ENCODE results near the gene ESRRA. TPM values are rescaled to one million over a fixed set of nuclear protein-coding genes. Genes with fewer than 3 reads are reported as not detected.

Gene ESRRA
- total and polyA plus RNA-seq, 2 of the 13 experiments (the other 11 are each of a cell fraction or from before 2014, with no cell fraction given), result 18.1 to 36.3 TPM

- TF ChIP-seq ZNF350 (CRISPR knock-in tag; IDR thresholded peaks at IDR 0.05; ENCODE audit: borderline replicate concordance, low read depth) (no peak), ZMAT3 (CRISPR knock-in tag; conservative IDR thresholded peaks at IDR 0.05) (no peak), ZNF280B (CRISPR knock-in tag; IDR thresholded peaks at IDR 0.05; ENCODE audit: borderline replicate concordance) (0 out of 2 replicates have a peak, but pooled peaks have one; percentile 13), ZBTB38 (CRISPR knock-in tag; IDR thresholded peaks at IDR 0.05) (0 out of 2 replicates have a peak, but pooled peaks have one; percentile 29), FOXP4 (CRISPR knock-in tag; IDR thresholded peaks at IDR 0.05) (0 out of 2 replicates have a peak, but pooled peaks have one; percentile 15), RBM22 (optimal IDR thresholded peaks at IDR 0.05; ENCODE audit: low read length) (peak; percentile 13), AGO2 (optimal IDR thresholded peaks at IDR 0.05; ENCODE audit: low read depth, low read length) (peak; percentile 26)
Observed at GRCh38 chr11:64268025-64268892, 37.1 kb upstream of the ESRRA start (continued).
